Gastroesophageal sphincter (tissue), 4 donors: ENCODE data around the gene MYT1. TPM values are rescaled to one million over a fixed set of nuclear protein-coding genes. Genes with fewer than 3 reads are reported as not detected.

Source experiments
- ATAC-seq: fragments of 150-250 bp; one replicate; pipeline ENCODE4 v1.9.1; 2016; ENCODE audit warnings: mild to moderate bottlenecking, moderate library complexity
- H3K27ac ChIP-seq, 4 donors: fragments of 200-600 bp; sonication (generic) in 3 of 4; 1 replicate in 3 of 4; 2 replicates in 1 of 4; pipeline ENCODE4 v1.5.1; 2016 to 2019
- H3K27me3 ChIP-seq: fragments of 200-600 bp; sonication (generic); one replicate; pipeline ENCODE4 v1.5.1; 2019
- H3K36me3 ChIP-seq, 2 donors: fragments of 200-600 bp; sonication (generic); one replicate each; pipeline ENCODE4 v1.5.1; 2019; ENCODE audit warnings: control low read depth in 1 of 2
- H3K4me1 ChIP-seq, 3 donors: fragments of 200-600 bp; sonication (generic); 1 replicate in 2 of 3; 2 replicates in 1 of 3; pipeline ENCODE4 v1.5.1; 2016 to 2019; ENCODE audit warnings: control low read depth in 2 of 3
- H3K4me3 ChIP-seq, 2 donors: fragments of 200-600 bp; sonication (generic); one replicate each; pipeline ENCODE4 v1.5.1; 2019; ENCODE audit warnings: mild to moderate bottlenecking in 1 of 2, moderate library complexity in 1 of 2
- H3K9me3 ChIP-seq, 3 donors: fragments of 200-600 bp; sonication (generic); one replicate each; pipeline ENCODE4 v1.5.1; 2017 to 2019; ENCODE audit warnings: control low read depth in 2 of 3
- CTCF ChIP-seq, 4 experiments: fragments of 200-600 bp in 2 of 4; fragments of 450-650 bp in 2 of 4; sonication (generic) in 1 of 4; IDR thresholded peaks; one replicate each; pipeline ENCODE4 v1.5.1; 2017 to 2019; ENCODE audit warnings: antibody characterized with exemption in 4 of 4, mild to moderate bottlenecking in 2 of 4, moderate library complexity in 2 of 4
- EP300 ChIP-seq: sonication (generic); formaldehyde crosslinking; IDR thresholded peaks from one replicate; pipeline ENCODE4 v1.6.1; 2017; ENCODE audit warnings: antibody characterized with exemption, mild to moderate bottlenecking
- POLR2A ChIP-seq, 2 donors: fragments of 450-650 bp; IDR thresholded peaks; one replicate each; pipeline ENCODE4 v1.6.1; 2017; ENCODE audit warnings: antibody characterized with exemption in 2 of 2, mild to moderate bottlenecking in 2 of 2, moderate library complexity in 1 of 2
- POLR2AphosphoS5 ChIP-seq: sonication (generic); formaldehyde crosslinking; IDR thresholded peaks from one replicate; pipeline ENCODE4 v1.6.1; 2017; ENCODE audit warnings: antibody characterized with exemption
- WGBS, 2 donors: methylation state at CpG; one replicate each; pipeline ENCODE4 v1.1.5; 2018; ENCODE audit warnings: low coverage in 1 of 2; 5-methylcytosine and 5-hydroxymethylcytosine counted together
- total RNA-seq, 4 donors: library from RNA; depleted of rRNA; stranded (reverse); fragments of >200 nt; gene quantifications; one replicate each; pipeline ENCODE4 v1.1.0, GENCODE V29; 2016

Gene MYT1
- total RNA-seq, 4 donors from 2014 or later = 0.04 to 0.27 TPM; not detected in 2

GRCh38 chr20:64169091-64169560, 4.9 kb downstream of the MYT1 start:
- 75% methylated on average over 2 of the region's 10 CpGs; no CpG with 5 or more reads in 1 of the 2 donors for WGBS, 2 donors
- no peak for ATAC-seq
- peaks cover 89% of the 10 kb centered on the region for H3K27me3 ChIP-seq

GRCh38 chr20:64171211-64171610, 7.0 kb downstream of the MYT1 start:
- Histone ChIP-seq H3K4me3 (no peak overlapping the region), H3K4me1 (no peaks in the 10 kb centered on the region), H3K36me3 (no peaks in the 10 kb centered on the region), H3K9me3 (no peaks in the 10 kb centered on the region), H3K27ac (no peak overlapping the region), H3K27me3 (peaks cover 68% of the 10 kb centered on the region)
- no peak for ATAC-seq
- WGBS, 2 donors = 79 to 88% methylated on average over 4 to 7 of the region's 8 CpGs
- TF ChIP-seq EP300 (no peak), CTCF (IDR thresholded peaks at IDR 0.05) (no peak), POLR2A (IDR thresholded peaks at IDR 0.05) (no peak)

More at GRCh38 chr20:64169091-64169560, 4.9 kb downstream of the MYT1 start:
- Histone ChIP-seq H3K36me3 (no peaks in the 10 kb centered on the region), H3K9me3 (no peaks in the 10 kb centered on the region), H3K4me3 (no peak overlapping the region), H3K4me1 (no peaks in the 10 kb centered on the region), H3K27ac (no peak overlapping the region)
- no peak for TF ChIP-seq EP300
- TF ChIP-seq CTCF (IDR thresholded peaks at IDR 0.05) = no peak
- no peak for TF ChIP-seq POLR2A (IDR thresholded peaks at IDR 0.05)
- no peak for TF ChIP-seq POLR2AphosphoS5

- TF ChIP-seq POLR2AphosphoS5 = no peak
- no peak for TF ChIP-seq CTCF (IDR thresholded peaks at IDR 0.05)
- no peak for ATAC-seq
- Histone ChIP-seq H3K4me3 (no peak overlapping the region), H3K4me1 (no peaks in the 10 kb centered on the region), H3K9me3 (no peaks in the 10 kb centered on the region), H3K36me3 (no peaks in the 10 kb centered on the region), H3K27me3 (peaks cover 66% of the 10 kb centered on the region), H3K27ac (no peak overlapping the region)
- 60% methylated on average over 1 of the region's 4 CpGs; no CpG with 5 or more reads in 1 of the 2 donors for WGBS, 2 donors
These were observed 8.9 kb downstream of the MYT1 start for GRCh38 chr20:64173116-64173515.

- Histone ChIP-seq H3K4me3 (no peak overlapping the region), H3K27me3 (peaks cover 41% of the 10 kb centered on the region), H3K27ac (no peak overlapping the region), H3K36me3 (no peaks in the 10 kb centered on the region), H3K4me1 (no peaks in the 10 kb centered on the region), H3K9me3 (no peaks in the 10 kb centered on the region)
- no peak for ATAC-seq
- WGBS, 2 donors = 7 to 8% methylated on average over 2 to 3 of the region's 11 CpGs
- TF ChIP-seq POLR2AphosphoS5 (no peak), EP300 (no peak), POLR2A (IDR thresholded peaks at IDR 0.05) (no peak), CTCF (IDR thresholded peaks at IDR 0.05) (no peak)
These were observed 12.3 kb downstream of the MYT1 start for GRCh38 chr20:64176551-64176950.

- Histone ChIP-seq H3K4me1 (no peaks in the 10 kb centered on the region), H3K36me3 (no peaks in the 10 kb centered on the region), H3K4me3 (no peak overlapping the region), H3K27ac (no peak overlapping the region), H3K27me3 (peaks cover 41% of the 10 kb centered on the region), H3K9me3 (no peaks in the 10 kb centered on the region)
- ATAC-seq = no peak
- 18 to 25% methylated on average over 2 of the region's 2 CpGs for WGBS, 2 donors
- TF ChIP-seq POLR2AphosphoS5 (no peak), EP300 (no peak), POLR2A (IDR thresholded peaks at IDR 0.05) (no peak)
These were observed 12.7 kb downstream of the MYT1 start for GRCh38 chr20:64176971-64177370.
